ENCODE results near the gene ICA1L. TPM values are rescaled to one million over a fixed set of nuclear protein-coding genes. Genes with fewer than 3 reads are reported as not detected.
"Not testable (repeated sequence)": the region's sequence is repeated elsewhere in the genome, so short reads cannot be mapped to it uniquely, and the experiment has no call there.

Gene ICA1L
- total RNA-seq, 4 donors from 2014 or later = 0.72 to 3.0 (median 1.4) TPM

DNA sequence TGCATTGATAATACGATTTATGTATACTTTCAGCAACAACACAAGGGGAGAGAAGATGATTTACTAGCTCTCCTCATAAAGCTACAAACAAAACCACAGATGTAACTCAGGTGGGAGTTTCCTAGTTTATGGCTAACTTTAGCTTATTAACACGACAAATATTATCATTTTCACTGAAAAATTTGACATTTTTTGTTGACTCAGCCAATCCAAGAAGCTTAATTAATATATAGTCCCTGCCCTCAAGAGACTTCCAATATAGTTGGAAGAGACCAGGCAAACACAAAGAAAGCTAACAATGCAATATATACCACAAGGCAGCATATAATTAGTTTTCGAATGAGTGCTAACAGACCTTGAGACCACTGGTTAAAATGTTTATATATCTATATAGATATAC, 39.1 kb upstream of the ICA1L start:
- no peak overlapping the region for H3K4me3 ChIP-seq (ENCODE audit: low read depth, poor library complexity, severe bottlenecking)
- no peak for DNase-seq (ENCODE audit: low spot score in 2 of 2)
- WGBS, 2 donors = 15% methylated on average over 3 of the region's 3 CpGs
- TF ChIP-seq, protein P1, sequence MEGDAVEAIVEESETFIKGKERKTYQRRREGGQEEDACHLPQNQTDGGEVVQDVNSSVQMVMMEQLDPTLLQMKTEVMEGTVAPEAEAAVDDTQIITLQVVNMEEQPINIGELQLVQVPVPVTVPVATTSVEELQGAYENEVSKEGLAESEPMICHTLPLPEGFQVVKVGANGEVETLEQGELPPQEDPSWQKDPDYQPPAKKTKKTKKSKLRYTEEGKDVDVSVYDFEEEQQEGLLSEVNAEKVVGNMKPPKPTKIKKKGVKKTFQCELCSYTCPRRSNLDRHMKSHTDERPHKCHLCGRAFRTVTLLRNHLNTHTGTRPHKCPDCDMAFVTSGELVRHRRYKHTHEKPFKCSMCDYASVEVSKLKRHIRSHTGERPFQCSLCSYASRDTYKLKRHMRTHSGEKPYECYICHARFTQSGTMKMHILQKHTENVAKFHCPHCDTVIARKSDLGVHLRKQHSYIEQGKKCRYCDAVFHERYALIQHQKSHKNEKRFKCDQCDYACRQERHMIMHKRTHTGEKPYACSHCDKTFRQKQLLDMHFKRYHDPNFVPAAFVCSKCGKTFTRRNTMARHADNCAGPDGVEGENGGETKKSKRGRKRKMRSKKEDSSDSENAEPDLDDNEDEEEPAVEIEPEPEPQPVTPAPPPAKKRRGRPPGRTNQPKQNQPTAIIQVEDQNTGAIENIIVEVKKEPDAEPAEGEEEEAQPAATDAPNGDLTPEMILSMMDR (IDR thresholded peaks at IDR 0.05) = no peak
- no peak for TF ChIP-seq POLR2A (IDR thresholded peaks at IDR 0.05)
- intact Hi-C loops (cut with DNase I; ENCODE audit: low total_unique reads) = no loop called here

DNA sequence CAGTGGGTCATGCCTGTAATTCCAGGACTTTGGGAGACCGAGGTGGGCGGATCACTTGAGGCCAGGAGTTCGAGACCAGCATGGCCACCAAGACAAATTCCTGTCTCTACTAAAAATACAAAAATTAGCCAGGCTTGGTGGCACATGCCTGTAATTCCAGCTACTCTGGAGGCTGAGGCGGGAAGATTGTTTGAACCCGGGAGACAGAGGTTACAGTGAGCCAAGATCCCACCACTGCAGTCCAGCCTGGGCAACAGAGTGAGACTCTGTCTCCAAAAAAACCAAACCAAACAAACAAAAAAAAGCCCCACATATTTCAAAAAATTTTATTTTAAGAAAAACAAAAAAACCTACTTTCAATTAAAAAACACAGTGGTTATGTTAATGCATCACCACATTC, 38.7 kb upstream of the ICA1L start:
- H3K4me3 ChIP-seq (ENCODE audit: low read depth, poor library complexity, severe bottlenecking); DNase-seq (ENCODE audit: low spot score in 2 of 2); intact Hi-C loops (cut with DNase I; ENCODE audit: low total_unique reads): not testable (repeated sequence)
- WGBS, 2 donors = 88 to 90% methylated on average over 5 of the region's 5 CpGs

DNA sequence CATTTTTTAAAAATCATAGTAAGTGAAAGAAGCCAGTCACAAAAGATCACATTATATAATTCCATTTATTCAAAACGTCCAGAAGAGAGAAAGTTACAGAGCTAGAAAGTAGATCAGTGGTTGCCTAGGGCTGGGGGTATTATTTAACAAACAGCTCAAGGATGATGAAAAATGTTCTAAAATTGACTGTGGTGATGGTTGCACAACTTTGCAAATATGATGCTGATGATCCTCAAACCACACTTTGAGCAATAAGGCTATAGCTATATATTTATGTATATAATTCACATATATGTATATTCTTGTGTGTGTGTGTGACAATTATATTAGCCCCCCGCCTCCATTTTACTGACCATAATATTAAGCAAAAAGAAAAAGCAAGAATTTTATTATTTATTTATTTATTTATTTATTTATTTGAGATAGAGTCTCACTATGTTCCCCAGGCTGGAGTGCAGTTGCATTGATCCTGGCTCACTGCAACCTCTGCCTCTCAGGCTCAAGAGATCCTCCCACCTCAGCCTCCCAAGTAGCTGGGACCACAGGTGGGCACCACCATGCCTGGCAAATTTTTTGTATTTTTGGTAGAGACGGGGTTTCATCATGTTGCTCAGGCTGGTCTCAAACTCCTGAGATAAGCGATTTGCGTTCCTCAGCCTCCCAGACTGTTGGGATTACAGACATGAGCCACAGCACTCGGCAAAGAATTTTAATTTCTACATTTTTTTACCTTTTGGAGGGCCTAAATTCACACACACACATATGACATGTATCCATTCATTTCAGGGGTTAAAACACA, 38.0 kb upstream of the ICA1L start:
- TF ChIP-seq POLR2A (IDR thresholded peaks at IDR 0.05) = no peak
- TF ChIP-seq, protein P1 (IDR thresholded peaks at IDR 0.05) = no peak
- WGBS, 2 donors = 91% methylated on average over 6 of the region's 6 CpGs
- DNase-seq (ENCODE audit: low spot score in 2 of 2) = no peak
- intact Hi-C loops (cut with DNase I; ENCODE audit: low total_unique reads) = no loop called here
- no peak overlapping the region for H3K4me3 ChIP-seq (ENCODE audit: low read depth, poor library complexity, severe bottlenecking)

DNA sequence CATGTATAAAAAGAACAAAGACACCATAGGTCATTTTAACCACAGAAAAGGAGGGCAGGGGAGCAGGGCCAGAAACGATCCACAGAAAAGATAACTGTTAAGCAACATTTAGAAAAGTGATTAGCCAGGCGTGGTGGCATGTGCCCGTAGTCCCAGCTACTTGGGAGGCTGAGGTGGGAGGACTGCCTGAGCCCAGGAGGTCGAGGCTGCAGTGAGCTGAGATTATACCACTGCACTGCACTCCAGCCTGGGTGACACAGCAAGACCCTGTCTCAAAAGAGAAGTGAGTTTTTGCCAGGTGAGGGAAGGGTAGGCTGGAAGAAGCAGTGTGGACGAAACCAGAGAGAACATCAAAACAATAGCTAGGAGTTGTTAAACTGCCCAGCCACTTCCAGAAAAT, 36.6 kb upstream of the ICA1L start:
- 86% methylated on average over 5 of the region's 5 CpGs for WGBS, 2 donors
- no peak for DNase-seq (ENCODE audit: low spot score in 2 of 2)
- no peak overlapping the region for H3K4me3 ChIP-seq (ENCODE audit: low read depth, poor library complexity, severe bottlenecking)
- intact Hi-C loops (cut with DNase I; ENCODE audit: low total_unique reads) = no loop called here
- no peak for TF ChIP-seq POLR2A (IDR thresholded peaks at IDR 0.05)
- TF ChIP-seq, protein P1 (IDR thresholded peaks at IDR 0.05) = no peak

DNA sequence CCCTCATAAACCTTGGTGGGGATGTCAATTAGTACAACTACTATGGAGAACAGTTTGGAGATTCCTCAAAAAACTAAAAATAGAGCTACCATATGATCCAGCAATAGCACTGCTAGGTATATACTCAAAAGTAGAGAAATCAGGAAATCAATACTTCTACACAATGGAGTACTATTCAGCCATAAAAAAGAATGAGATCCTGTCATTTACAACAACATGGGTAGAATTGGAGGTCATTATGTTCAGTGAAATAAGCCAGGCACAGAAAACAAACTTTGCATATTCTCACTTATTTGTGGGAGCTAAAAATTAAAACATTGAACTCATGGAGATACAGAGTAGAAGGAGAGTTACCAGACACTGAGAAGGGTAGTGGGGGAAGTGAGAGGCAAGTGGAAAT, 33.9 kb upstream of the ICA1L start:
- H3K4me3 ChIP-seq (ENCODE audit: low read depth, poor library complexity, severe bottlenecking); intact Hi-C loops (cut with DNase I; ENCODE audit: low total_unique reads); DNase-seq (ENCODE audit: low spot score in 2 of 2): not testable (repeated sequence)

DNA sequence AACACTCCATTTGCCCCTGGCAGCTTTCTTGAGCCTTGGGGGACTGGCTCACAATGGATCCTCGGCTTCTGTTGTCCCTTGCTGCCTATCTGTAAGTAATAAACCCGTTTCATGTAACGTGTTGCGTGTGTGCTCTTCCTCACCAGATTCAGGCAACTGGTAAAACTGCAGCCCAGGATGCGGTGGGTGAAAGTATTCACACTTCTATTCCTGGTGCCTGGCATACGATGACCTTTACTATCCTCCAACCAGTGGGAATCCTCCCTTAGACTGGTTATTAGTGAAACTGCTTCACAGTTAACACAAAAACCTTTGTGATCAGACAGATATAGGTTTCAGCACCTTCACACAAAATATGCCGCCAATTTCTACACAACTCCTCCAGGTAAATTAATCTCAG, 13.6 kb upstream of the ICA1L start:
- no peak overlapping the region for H3K4me3 ChIP-seq (ENCODE audit: low read depth, poor library complexity, severe bottlenecking)
- 95 to 99% methylated on average over 7 of the region's 7 CpGs for WGBS, 2 donors
- TF ChIP-seq, protein P1 (IDR thresholded peaks at IDR 0.05) = no peak
- TF ChIP-seq POLR2A (IDR thresholded peaks at IDR 0.05) = no peak
- no peak for DNase-seq (ENCODE audit: low spot score in 2 of 2)
- intact Hi-C loops (cut with DNase I; ENCODE audit: low total_unique reads) = no loop called here

Measured in lower leg skin (tissue), 4 donors.